Right lobe of liver (tissue), 6 donors: ENCODE measurements around the gene RABEP1. TPM values are rescaled to one million over a fixed set of nuclear protein-coding genes. Genes with fewer than 3 reads are reported as not detected.

Experiments
- ATAC-seq, 4 donors: fragments of 200-7000 bp; cut with Tn5 transposase; one replicate each; pipeline ENCODE4 v1.9.1; 2020; ENCODE audit warnings: mild to moderate bottlenecking in 4 of 4, moderate library complexity in 4 of 4
- DNase-seq, 3 donors: peaks; one replicate each; pipeline ENCODE4 v3.0.0-alpha.2; 2020
- H3K27ac ChIP-seq, 3 donors: fragments of 200-600 bp; one replicate each; pipeline ENCODE4 v1.8.0; 2022
- H3K27me3 ChIP-seq, 2 donors: fragments of 200-600 bp; one replicate each; pipeline ENCODE4 v1.8.0; 2022
- H3K36me3 ChIP-seq, 4 donors: fragments of 200-600 bp; sonication (generic) in 1 of 4; one replicate each; pipeline versions ENCODE4 v1.5.1 to v1.8.0; 2017 to 2022; ENCODE audit warnings: control low read depth in 1 of 4
- H3K4me1 ChIP-seq, 4 donors: fragments of 200-600 bp; sonication (generic) in 1 of 4; one replicate each; pipeline versions ENCODE4 v1.5.1 to v1.8.0; 2017 to 2022; ENCODE audit warnings: control low read depth in 1 of 4
- H3K4me3 ChIP-seq, 3 donors: fragments of 200-600 bp; one replicate each; pipeline ENCODE4 v1.8.0; 2022
- H3K9me3 ChIP-seq, 4 donors: fragments of 200-600 bp; sonication (generic) in 1 of 4; one replicate each; pipeline versions ENCODE4 v1.5.1 to v1.8.0; 2017 to 2022; ENCODE audit warnings: control low read depth in 1 of 4
- POLR2A ChIP-seq: fragments of 450-650 bp; IDR thresholded peaks from one replicate; pipeline ENCODE4 v1.6.1; 2017; ENCODE audit warnings: antibody characterized with exemption, mild to moderate bottlenecking
- WGBS: methylation state at CpG from one replicate; pipeline ENCODE4 v1.1.6; 2018; ENCODE audit warnings: low coverage, low lambda C conversion rate; ENCODE audit not compliant: insufficient coverage; ENCODE audit errors: missing lambda C conversion rate; 5-methylcytosine and 5-hydroxymethylcytosine counted together
- intact Hi-C, 2 donors: fragments of 100-400 bp; cut with DNase I; formaldehyde crosslinking; loops; one replicate each; pipeline versions ENCODE4 v1.11.2 to v1.14.1; 2022
- total RNA-seq, 6 experiments: library from RNA; depleted of rRNA in 2 of 6; stranded (reverse); fragments of >200 nt in 2 of 6; fragmentation: NEBNext Ultra II Directional in 3 of 6; extraction: Animal tissue kit (Norgen Biotek cat#: 25700) in 3 of 6; gene quantifications; one replicate each; pipeline versions ENCODE4 v1.1.0 to v1.2.4, GENCODE V29; 2016 to 2023
- TF ChIP-seq, protein P1 (sequence below), 4 donors: fragments of 200-600 bp in 3 of 4; fragments of 450-650 bp in 1 of 4; IDR thresholded peaks; one replicate each; pipeline versions ENCODE4 v1.5.1 to v1.8.0; 2016 to 2022; ENCODE audit warnings: antibody characterized with exemption in 4 of 4, mild to moderate bottlenecking in 2 of 4
- donor health status: DM: no; HTN: yes; CAD: no.
- donor health status: DM: no; HTN: no; CAD: no.
- donor health status: DM: no; HTN: no; CAD: no.
- donor health status: DM: no; HTN: yes; CAD: no.
- donor health status: DM: no; HTN: yes; CAD: no.

The RABEP1 gene
- total RNA-seq, 6 experiments from 2014 or later, result 15.5 to 25.4 (median 21.1) TPM

DNA sequence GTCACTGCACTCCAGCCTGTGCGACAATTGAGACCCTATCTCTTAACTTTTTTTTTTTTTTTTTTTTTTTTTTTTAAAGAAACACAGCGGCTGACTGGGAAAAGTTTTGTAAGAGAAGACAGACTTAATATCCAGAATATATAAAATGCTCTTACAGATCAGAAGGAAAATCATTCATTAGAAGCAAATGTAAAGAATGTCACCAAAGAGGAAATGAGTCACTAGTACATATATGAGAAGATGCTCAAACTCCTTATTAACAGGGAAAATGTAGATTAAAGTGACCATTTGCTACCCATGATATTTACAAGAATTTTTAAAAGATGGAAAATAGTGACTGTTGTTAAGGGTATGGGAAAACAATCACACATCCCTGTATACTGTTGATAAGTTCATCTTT, 48.9 kb downstream of the RABEP1 start:
- intact Hi-C loops, result no loop called here

DNA sequence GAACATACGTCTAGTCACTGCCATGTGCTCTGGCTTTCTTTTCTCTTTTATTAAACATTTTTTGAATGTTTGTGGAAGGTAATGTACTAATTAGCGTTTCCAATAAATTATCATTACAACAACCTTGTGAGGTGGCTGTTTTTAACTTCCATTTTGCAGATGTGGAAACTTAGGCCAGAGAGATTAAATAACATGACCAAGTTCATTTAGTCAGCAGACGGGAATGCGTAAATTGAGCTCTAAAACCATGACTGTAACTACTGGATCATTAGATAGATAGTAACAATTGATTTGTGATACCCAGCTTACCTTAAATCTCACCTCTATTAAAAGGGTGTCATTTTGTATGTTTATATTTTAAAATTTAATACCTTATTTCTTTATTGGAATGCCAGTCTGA, 49.4 kb downstream of the RABEP1 start:
- ATAC-seq (no peak), DNase-seq (no peak)
- Histone ChIP-seq H3K4me1 (no peaks in the 10 kb centered on the region), H3K27me3 (no peaks in the 10 kb centered on the region), H3K9me3 (no peaks in the 10 kb centered on the region), H3K4me3 (no peak overlapping the region), H3K27ac (no peak overlapping the region), H3K36me3 (peaks cover 0 to 18% (median 2%) of the 10 kb centered on the region in 4 donors)
- TF ChIP-seq, protein P1, sequence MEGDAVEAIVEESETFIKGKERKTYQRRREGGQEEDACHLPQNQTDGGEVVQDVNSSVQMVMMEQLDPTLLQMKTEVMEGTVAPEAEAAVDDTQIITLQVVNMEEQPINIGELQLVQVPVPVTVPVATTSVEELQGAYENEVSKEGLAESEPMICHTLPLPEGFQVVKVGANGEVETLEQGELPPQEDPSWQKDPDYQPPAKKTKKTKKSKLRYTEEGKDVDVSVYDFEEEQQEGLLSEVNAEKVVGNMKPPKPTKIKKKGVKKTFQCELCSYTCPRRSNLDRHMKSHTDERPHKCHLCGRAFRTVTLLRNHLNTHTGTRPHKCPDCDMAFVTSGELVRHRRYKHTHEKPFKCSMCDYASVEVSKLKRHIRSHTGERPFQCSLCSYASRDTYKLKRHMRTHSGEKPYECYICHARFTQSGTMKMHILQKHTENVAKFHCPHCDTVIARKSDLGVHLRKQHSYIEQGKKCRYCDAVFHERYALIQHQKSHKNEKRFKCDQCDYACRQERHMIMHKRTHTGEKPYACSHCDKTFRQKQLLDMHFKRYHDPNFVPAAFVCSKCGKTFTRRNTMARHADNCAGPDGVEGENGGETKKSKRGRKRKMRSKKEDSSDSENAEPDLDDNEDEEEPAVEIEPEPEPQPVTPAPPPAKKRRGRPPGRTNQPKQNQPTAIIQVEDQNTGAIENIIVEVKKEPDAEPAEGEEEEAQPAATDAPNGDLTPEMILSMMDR (IDR thresholded peaks at IDR 0.05), result no peak
- no peak for TF ChIP-seq POLR2A
- intact Hi-C loops, result no loop called here
- 95% methylated on average over 4 of the region's 4 CpGs for WGBS

More for the DNA sequence above, 48.9 kb downstream of the RABEP1 start:
- DNase-seq (no peak), ATAC-seq (no peak)
- no peak overlapping the region for H3K27ac ChIP-seq
- peaks cover 0 to 18% (median 2%) of the 10 kb centered on the region in 4 donors for H3K36me3 ChIP-seq
- no peaks in the 10 kb centered on the region for H3K9me3 ChIP-seq
- H3K27me3 ChIP-seq, result no peaks in the 10 kb centered on the region
- 75% methylated on average over 2 of the region's 2 CpGs for WGBS
- H3K4me1 ChIP-seq, result no peaks in the 10 kb centered on the region
- no peak for TF ChIP-seq POLR2A
- TF ChIP-seq, protein P1 (IDR thresholded peaks at IDR 0.05), result no peak
- H3K4me3 ChIP-seq, result no peak overlapping the region

DNA sequence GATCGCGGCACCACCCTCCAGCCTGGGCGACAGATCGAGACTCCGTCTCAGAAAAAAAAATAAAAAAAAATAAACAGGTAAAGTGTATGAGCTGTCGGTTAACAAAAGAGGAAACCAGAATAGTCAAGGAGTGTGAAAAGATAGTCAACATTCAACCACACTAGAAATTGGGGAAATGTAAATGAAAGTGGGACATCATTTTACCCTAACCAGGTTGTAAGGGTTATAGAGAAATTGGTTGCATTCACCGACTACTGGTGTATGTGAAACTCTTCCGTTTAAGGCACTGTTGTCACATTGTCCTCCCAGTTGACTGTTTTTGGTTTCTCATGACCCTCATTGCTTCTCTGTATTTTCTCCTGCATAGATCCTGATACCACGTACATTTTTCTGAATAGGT, 62.8 kb downstream of the RABEP1 start:
- Histone ChIP-seq H3K4me1 (no peaks in the 10 kb centered on the region), H3K27me3 (no peaks in the 10 kb centered on the region), H3K4me3 (no peak overlapping the region), H3K9me3 (no peaks in the 10 kb centered on the region), H3K27ac (no peak overlapping the region), H3K36me3 (peaks cover 0 to 22% (median 0%) of the 10 kb centered on the region in 4 donors)
- no peak for TF ChIP-seq POLR2A
- TF ChIP-seq, protein P1 (IDR thresholded peaks at IDR 0.05), result no peak
- ATAC-seq (no peak), DNase-seq (no peak)
- intact Hi-C loops, result no loop called here
- 76% methylated on average over 9 of the region's 9 CpGs for WGBS

DNA sequence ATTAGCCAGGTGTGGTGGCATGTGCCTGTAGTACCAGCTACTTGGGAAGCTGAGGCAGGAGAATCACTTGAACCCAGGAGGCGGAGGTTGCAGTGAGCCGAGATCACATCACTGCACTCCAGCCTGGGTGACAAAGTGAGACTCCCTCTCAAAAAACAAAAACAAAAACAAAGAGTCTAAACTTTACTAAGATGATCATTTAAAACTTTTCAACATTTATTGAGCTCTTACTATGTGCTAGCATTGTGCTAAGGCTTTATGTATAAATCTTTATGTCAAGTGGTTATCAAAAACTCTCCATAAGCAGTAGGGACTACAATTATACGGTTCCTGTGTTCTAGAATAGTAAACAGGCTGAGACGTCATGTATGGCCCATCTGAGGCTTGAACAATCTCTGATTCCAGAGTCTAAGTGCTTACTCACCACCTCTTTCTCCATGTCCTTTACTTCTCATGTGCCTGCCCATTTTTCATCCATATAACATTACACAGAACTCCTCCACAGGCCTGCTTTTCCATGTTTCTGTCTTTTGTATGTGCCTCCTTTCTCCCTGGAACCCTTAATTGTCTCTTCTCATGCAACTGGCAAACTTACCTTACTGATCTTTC, 70.7 kb downstream of the RABEP1 start:
- DNase-seq (no peak), ATAC-seq (no peak)
- intact Hi-C loops, result no loop called here
- H3K27ac ChIP-seq, result no peak overlapping the region
- 89% methylated on average over 4 of the region's 4 CpGs for WGBS
- TF ChIP-seq, protein P1 (IDR thresholded peaks at IDR 0.05), result no peak
- TF ChIP-seq POLR2A, result no peak
- H3K27me3 ChIP-seq, result no peaks in the 10 kb centered on the region
- no peaks in the 10 kb centered on the region for H3K4me1 ChIP-seq
- H3K9me3 ChIP-seq, result no peaks in the 10 kb centered on the region
- H3K36me3 ChIP-seq, result peaks cover 0 to 46% (median 5%) of the 10 kb centered on the region in 4 donors
- H3K4me3 ChIP-seq, result no peak overlapping the region
